Activated CD8-positive, alpha-beta memory T cell treated with anti-CD3 and anti-CD28 coated beads, Interleukin-2, amount 10 ng/mL, durations not matched to agents 7 days and 5 days (primary cell): ENCODE data around the gene C9orf85. TPM values are rescaled to one million over a fixed set of nuclear protein-coding genes. Genes with fewer than 3 reads are reported as not detected.
"Not testable (repeated sequence)": the region's sequence is repeated elsewhere in the genome, so short reads cannot be mapped to it uniquely, and the experiment has no call there.

Experiments
- ATAC-seq: fragments of 150-1000 bp; cut with Tn5 transposase; one replicate; pipeline ENCODE4 v1.10.0; 2021; ENCODE audit warnings: moderate library complexity
- CTCF ChIA-PET: fragments of 350-600 bp; sonication (Branson Sonifier 250); formaldehyde crosslinking; loops from one replicate; lab custom pipeline; 2021; ENCODE audit warnings: antibody characterized with exemption; lab: Charles Lee
- DNase-seq: peaks from one replicate; pipeline ENCODE4 v3.0.0-alpha.2; 2020
- H3K27ac Mint-ChIP-seq: one replicate; pipeline ENCODE4 v1.8.0; 2021; ENCODE audit warnings: mild to moderate bottlenecking, mixed read lengths
- H3K27me3 Mint-ChIP-seq: one replicate; pipeline ENCODE4 v1.8.0; 2021; ENCODE audit warnings: mixed read lengths
- H3K36me3 Mint-ChIP-seq: one replicate; pipeline ENCODE4 v1.8.0; 2021; ENCODE audit warnings: mild to moderate bottlenecking, mixed read lengths
- H3K4me1 Mint-ChIP-seq: one replicate; pipeline ENCODE4 v1.8.0; 2021; ENCODE audit warnings: mixed read lengths
- H3K4me3 Mint-ChIP-seq: one replicate; pipeline ENCODE4 v1.8.0; 2021; ENCODE audit warnings: mild to moderate bottlenecking, moderate library complexity, mixed read lengths
- H3K9me3 Mint-ChIP-seq: one replicate; pipeline ENCODE4 v1.8.0; 2022; ENCODE audit warnings: low read depth, mixed read lengths
- total RNA-seq, 2 experiments: library from RNA; stranded (reverse); gene quantifications; one replicate each; pipeline ENCODE4 v1.2.3, GENCODE V29; 2021

The C9orf85 gene
- total RNA-seq, 2 experiments from 2014 or later: 9.8 to 13.0 TPM

DNA sequence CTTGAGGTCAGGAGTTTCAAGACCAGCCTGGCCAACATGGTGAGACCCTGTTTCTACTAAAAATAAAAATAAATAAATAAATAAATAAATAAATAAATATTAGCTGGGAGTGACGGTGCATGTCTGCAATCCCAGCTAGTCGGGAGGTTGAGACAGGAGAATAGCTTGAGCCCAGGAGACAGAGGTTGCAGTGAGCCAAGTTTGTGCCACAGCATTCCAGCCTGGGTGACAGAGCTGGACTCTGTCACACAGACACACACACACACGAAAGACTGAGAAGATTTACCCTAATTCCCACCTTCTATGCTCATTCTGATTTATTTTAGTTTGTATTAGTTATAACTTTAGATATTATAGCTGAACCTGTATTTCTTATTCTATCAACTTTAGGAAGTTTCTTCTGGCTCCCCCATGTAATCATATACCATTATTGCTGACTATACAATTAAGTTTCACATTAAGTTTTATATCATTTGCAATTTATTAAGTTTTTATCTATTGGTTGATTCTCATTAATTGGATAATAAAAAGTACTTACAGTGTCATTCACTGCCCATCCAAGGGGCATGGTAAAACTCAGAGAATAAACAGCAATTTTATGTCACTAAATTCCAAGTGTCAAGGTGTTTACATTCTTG, 21.3 kb upstream of the C9orf85 start:
- DNase-seq (no peak), ATAC-seq (no peak)
- CTCF ChIA-PET: interaction anchor here (2.0 kb wide), 1 partner anchor 83 kb away, joined by 5 read pairs; no protein-coding TSS in a partner anchor
- H3K27me3 Mint-ChIP-seq: no peaks in the 10 kb centered on the region
- H3K36me3 Mint-ChIP-seq: peaks cover 41% of the 10 kb centered on the region
- H3K4me1 Mint-ChIP-seq: peaks cover 41% of the 10 kb centered on the region
- H3K4me3 Mint-ChIP-seq: no peak overlapping the region
- no peak overlapping the region for H3K27ac Mint-ChIP-seq
- no peaks in the 10 kb centered on the region for H3K9me3 Mint-ChIP-seq

DNA sequence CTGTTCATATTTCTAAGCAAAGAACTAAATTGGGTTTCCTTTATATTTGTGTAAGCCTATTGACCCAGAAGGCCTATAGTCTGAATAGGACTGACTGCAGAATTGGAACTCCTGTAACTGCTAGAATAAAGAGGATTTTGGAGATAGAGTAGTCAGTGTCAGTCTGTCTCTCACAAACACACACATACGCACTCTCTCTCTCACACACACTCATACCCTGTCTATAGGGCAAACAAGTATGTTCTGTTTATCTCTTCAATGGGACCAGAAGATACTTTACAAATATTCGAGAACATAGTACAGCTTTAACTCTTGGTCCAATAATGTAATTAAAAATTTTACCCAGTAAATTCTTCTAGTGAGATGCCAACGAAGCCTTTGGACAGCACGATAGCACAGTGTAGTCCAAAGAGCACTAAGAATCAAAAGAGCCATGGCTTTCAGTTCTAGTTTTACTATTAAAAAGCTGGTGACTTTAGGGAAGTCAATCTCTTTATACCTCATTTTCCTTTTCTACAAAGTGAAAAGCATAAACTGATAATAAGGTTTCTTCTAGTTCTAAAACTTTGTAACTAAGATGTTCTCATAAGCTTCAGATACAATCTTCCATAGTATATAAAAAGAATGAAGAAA, 19.8 kb upstream of the C9orf85 start:
- H3K27ac Mint-ChIP-seq: no peak overlapping the region
- CTCF ChIA-PET: interaction anchor here (1.1 to 2.0 kb wide), 3 partner anchors 11 to 111 kb away, joined by 3 to 5 read pairs (median 3); no protein-coding TSS in a partner anchor

DNA sequence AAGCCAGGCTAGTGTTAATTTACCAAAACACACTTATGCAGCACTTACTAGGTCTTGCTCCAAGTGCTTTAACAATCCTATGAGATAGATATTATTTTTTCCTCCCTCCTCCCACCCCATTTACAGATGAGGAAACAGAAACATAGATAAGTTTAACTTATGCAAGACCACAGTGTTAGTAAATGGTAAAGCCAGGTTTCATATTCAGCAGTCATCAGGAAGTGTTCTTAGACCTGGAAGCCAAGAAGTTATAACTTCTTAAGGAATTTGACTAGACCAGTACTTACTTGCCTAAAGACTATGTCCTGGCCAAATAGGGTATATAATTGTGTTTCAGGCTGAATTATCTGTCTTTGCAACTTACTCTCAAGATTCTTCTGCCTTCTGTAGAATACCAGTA, 16.3 kb upstream of the C9orf85 start:
- Mint-ChIP-seq H3K36me3 (peaks cover 22% of the 10 kb centered on the region), H3K4me3 (no peak overlapping the region), H3K9me3 (no peaks in the 10 kb centered on the region), H3K27ac (peak overlapping the region; percentile 86), H3K4me1 (peaks cover 63% of the 10 kb centered on the region), H3K27me3 (no peaks in the 10 kb centered on the region)
- DNase-seq (no peak), ATAC-seq (peak; percentile 64)
- CTCF ChIA-PET: interaction anchor here (1.1 kb wide), 1 partner anchor 15 kb away, joined by 3 read pairs; no protein-coding TSS in a partner anchor

More for the DNA sequence above, 19.8 kb upstream of the C9orf85 start:
- H3K36me3 Mint-ChIP-seq: peaks cover 31% of the 10 kb centered on the region
- no peak overlapping the region for H3K4me3 Mint-ChIP-seq
- ATAC-seq: no peak
- no peaks in the 10 kb centered on the region for H3K9me3 Mint-ChIP-seq
- H3K4me1 Mint-ChIP-seq: peaks cover 44% of the 10 kb centered on the region
- no peaks in the 10 kb centered on the region for H3K27me3 Mint-ChIP-seq
- DNase-seq: no peak

DNA sequence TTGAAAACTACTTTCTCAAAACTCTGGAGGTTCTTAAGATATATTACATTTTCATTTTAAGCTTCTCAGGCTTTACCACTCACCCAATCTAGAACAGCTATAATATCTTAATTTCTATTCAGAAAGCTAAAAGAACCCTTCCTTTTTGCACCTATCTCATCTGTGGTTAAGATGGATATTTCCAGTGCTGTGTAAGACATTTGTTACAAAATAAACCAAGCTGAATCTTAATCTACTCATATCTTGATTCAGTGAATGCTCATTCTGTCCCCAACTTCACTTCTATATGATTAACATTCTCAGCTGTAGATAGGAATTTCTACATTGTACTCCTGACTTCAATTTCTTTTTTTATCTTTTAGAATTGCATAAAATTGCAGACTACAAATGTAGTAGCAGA, 15.5 kb upstream of the C9orf85 start:
- H3K27ac Mint-ChIP-seq: peak overlapping the region; percentile 86
- peaks cover 24% of the 10 kb centered on the region for H3K36me3 Mint-ChIP-seq
- no peaks in the 10 kb centered on the region for H3K27me3 Mint-ChIP-seq
- peaks cover 66% of the 10 kb centered on the region for H3K4me1 Mint-ChIP-seq
- no peak overlapping the region for H3K4me3 Mint-ChIP-seq
- peak; percentile 35 for ATAC-seq
- no peaks in the 10 kb centered on the region for H3K9me3 Mint-ChIP-seq
- no peak for DNase-seq
- CTCF ChIA-PET: interaction anchor here (0.7 to 2.1 kb wide), 6 partner anchors 10 to 129 kb away, joined by 3 to 9 read pairs (median 4); partner anchors contain the start of genes ABHD17B and C9orf85

DNA sequence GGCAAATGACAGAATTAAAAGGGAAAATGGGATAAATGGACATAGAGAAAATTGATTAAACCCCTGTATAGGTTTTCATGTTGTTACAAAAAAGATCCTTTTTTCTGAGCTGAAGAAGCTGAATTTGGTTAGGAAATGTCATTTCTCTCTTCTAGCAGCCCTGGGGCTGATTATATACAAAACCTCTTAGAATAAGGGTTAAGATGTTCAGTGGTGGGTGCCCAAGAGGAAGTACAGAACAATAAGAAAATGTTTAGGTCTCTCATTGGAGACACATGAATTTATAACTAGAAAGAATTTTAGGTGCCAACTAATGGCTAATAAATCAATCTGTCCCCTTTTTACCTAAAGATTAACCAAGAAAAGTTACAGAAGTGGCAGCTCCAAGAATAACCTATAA, 14.7 kb upstream of the C9orf85 start:
- H3K9me3 Mint-ChIP-seq: no peaks in the 10 kb centered on the region
- peaks cover 74% of the 10 kb centered on the region for H3K4me1 Mint-ChIP-seq
- DNase-seq (no peak), ATAC-seq (no peak)
- H3K36me3 Mint-ChIP-seq: peaks cover 22% of the 10 kb centered on the region
- H3K27ac Mint-ChIP-seq: peak overlapping the region; percentile 86
- CTCF ChIA-PET: interaction anchor here (0.7 to 2.1 kb wide), 5 partner anchors 10 to 114 kb away, joined by 3 to 9 read pairs (median 4); partner anchors contain the start of genes ABHD17B and C9orf85
- no peaks in the 10 kb centered on the region for H3K27me3 Mint-ChIP-seq
- peak overlapping the region; percentile 58 for H3K4me3 Mint-ChIP-seq

DNA sequence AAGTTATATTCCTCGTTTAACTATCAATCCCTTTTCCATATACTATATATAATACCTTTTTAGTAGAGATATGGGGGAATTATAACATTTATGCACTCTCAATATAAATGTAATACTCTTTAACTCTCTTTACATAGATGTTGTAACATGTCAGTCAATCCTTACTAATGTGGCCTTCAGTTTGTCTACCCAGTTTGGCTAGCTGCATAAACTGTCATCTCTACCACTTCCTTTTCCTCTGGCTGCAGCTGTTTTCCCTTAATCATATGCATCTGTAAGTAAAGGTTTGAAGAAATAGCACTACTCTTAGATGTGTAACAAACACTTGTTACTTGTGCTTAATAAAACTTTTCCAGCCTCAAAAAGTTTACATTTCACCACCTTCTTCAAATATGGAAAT, 13.9 kb upstream of the C9orf85 start:
- ATAC-seq (peak; percentile 69), DNase-seq (peak; percentile 66)
- CTCF ChIA-PET: interaction anchor here (1.0 to 2.9 kb wide), 5 partner anchors 11 to 129 kb away, joined by 3 to 11 read pairs (median 4); partner anchors contain the start of genes ABHD17B and C9orf85
- peak overlapping the region; percentile 86 for H3K27ac Mint-ChIP-seq
- peak overlapping the region; percentile 50 for H3K4me3 Mint-ChIP-seq
- no peaks in the 10 kb centered on the region for H3K9me3 Mint-ChIP-seq
- H3K4me1 Mint-ChIP-seq: peaks cover 82% of the 10 kb centered on the region
- no peaks in the 10 kb centered on the region for H3K27me3 Mint-ChIP-seq
- H3K36me3 Mint-ChIP-seq: peaks cover 22% of the 10 kb centered on the region

DNA sequence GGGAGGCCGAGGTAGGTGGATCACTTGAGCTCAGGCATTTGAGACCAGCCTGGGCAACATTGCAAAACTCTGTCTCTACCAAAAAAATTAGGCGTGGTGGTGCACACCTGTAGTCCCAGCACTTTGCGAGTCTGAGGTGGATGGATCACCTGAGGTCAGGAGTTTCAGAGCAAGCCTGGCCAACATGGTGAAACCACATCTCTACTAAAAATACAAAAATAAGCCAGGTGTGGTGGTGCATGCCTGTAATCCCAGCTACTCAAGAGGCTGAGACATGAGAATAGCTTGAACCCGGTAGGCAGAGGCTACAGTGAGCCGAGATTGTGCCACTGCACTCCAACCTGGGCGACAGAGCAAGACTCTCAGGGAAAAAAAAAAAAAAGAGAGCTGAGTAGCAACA, 12.7 kb upstream of the C9orf85 start:
- not testable (repeated sequence) for ATAC-seq

DNA sequence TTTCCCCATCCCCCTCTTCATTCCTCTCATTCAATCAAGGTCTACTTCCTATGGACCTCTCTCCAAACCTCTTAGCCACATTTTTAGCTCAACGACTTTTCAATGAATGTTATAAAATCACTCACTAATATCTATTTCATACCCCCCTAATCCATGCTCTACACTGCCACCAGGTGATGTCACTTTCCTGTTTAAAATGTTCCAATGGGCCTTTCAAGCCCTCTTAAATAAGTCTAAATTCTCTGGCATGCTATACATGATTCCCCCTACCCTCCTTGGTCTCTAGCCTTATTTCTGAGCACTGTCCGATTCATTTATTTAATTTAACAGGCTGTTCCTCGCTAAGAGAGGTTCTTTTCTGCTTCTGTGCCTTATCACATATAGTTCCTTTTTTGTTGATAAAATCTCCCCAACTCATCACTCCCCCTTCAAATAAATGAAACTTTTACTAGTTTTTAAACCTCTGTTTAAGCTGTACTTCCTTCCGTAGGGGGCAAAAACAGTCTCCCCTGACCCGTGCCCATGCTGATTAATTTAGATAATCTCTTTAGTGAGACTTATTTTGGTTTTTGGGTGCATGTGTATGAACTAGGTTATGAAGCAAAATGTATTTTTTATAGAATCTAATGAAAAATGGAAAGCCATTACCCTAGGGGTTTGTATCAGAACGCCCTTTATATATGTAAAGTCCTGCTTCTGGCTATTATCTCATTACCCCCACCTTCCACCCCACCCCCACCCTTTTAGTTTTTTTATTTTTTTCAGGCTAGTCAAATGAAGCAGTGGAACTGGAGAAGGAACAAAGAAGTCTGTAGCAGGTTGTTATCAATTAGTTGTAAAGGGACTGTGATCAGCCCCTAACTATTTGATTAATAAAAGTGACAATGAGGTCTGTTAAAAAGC, 9.5 kb upstream of the C9orf85 start:
- ATAC-seq: peak; percentile 34
- Mint-ChIP-seq H3K36me3 (peaks cover 25% of the 10 kb centered on the region), H3K4me1 (peaks cover 70% of the 10 kb centered on the region), H3K27ac (peak overlapping the region; percentile 61), H3K4me3 (peak overlapping the region; percentile 1), H3K9me3 (no peaks in the 10 kb centered on the region), H3K27me3 (no peaks in the 10 kb centered on the region)
- CTCF ChIA-PET: interaction anchor here (1.0 kb wide), 1 partner anchor 10 kb away, joined by 3 read pairs; no protein-coding TSS in a partner anchor
- no peak for DNase-seq

More for the DNA sequence above, 12.7 kb upstream of the C9orf85 start:
- peaks cover 82% of the 10 kb centered on the region for H3K4me1 Mint-ChIP-seq
- H3K27ac Mint-ChIP-seq: peak overlapping the region; percentile 86
- not testable (repeated sequence) for H3K27me3 Mint-ChIP-seq, H3K9me3 Mint-ChIP-seq, DNase-seq
- peaks cover 12% of the 10 kb centered on the region for H3K36me3 Mint-ChIP-seq
- H3K4me3 Mint-ChIP-seq: peak overlapping the region; percentile 52
- CTCF ChIA-PET: interaction anchor here (0.9 to 2.9 kb wide), 9 partner anchors 9 to 126 kb away, joined by 3 to 11 read pairs (median 4); partner anchors contain the start of genes ABHD17B and C9orf85

DNA sequence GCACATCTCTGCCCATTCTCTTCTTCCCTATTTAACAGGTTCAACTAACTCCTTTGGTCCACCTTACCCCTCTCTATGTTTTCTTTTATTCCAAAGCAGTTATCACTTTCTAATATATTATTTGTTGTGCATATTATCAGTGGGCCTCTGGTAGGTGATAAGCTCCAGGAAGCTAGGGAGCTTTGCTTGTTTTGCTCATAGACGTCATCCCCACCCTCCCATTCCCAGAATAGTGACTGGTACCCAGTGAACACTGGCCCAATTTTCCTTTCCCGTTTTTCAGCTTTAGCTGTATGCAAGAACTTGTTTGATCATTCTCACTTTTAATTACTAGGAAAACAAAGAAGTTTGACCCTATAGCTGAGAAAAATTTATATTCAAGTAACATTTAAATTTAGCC, 7.4 kb upstream of the C9orf85 start:
- Mint-ChIP-seq H3K36me3 (peaks cover 25% of the 10 kb centered on the region), H3K9me3 (no peaks in the 10 kb centered on the region), H3K27ac (no peak overlapping the region), H3K27me3 (no peaks in the 10 kb centered on the region), H3K4me3 (no peak overlapping the region), H3K4me1 (peaks cover 72% of the 10 kb centered on the region)
- ATAC-seq: no peak
- CTCF ChIA-PET: no interaction called here
- no peak for DNase-seq

DNA sequence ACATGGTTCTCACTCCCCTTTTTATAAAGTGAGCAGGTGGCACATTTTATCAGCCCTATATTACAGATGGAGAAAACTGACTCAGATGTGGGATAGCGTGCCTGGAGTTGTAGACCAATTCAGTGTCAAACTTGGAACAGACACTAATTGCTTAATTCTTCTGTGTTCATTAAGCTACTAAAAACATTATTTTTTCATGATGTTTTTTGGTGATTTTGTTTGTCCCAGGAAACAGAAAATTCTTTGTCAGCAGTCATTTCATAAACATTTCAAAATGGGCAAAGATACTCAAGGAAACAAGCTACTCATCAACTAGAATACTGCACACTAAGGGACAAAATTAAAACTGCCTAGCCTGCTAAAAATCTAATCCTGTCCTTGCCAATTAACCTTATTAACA, 2.6 kb upstream of the C9orf85 start:
- peak overlapping the region; percentile 95 for H3K4me3 Mint-ChIP-seq
- H3K27me3 Mint-ChIP-seq: no peaks in the 10 kb centered on the region
- peaks cover 60% of the 10 kb centered on the region for H3K4me1 Mint-ChIP-seq
- ATAC-seq: no peak
- no peak for DNase-seq
- H3K27ac Mint-ChIP-seq: no peak overlapping the region
- CTCF ChIA-PET: interaction anchor here (1.0 to 2.1 kb wide), 2 partner anchors 9 to 11 kb away, joined by 3 to 5 read pairs; no protein-coding TSS in a partner anchor
- H3K9me3 Mint-ChIP-seq: no peaks in the 10 kb centered on the region
- peaks cover 22% of the 10 kb centered on the region for H3K36me3 Mint-ChIP-seq

DNA sequence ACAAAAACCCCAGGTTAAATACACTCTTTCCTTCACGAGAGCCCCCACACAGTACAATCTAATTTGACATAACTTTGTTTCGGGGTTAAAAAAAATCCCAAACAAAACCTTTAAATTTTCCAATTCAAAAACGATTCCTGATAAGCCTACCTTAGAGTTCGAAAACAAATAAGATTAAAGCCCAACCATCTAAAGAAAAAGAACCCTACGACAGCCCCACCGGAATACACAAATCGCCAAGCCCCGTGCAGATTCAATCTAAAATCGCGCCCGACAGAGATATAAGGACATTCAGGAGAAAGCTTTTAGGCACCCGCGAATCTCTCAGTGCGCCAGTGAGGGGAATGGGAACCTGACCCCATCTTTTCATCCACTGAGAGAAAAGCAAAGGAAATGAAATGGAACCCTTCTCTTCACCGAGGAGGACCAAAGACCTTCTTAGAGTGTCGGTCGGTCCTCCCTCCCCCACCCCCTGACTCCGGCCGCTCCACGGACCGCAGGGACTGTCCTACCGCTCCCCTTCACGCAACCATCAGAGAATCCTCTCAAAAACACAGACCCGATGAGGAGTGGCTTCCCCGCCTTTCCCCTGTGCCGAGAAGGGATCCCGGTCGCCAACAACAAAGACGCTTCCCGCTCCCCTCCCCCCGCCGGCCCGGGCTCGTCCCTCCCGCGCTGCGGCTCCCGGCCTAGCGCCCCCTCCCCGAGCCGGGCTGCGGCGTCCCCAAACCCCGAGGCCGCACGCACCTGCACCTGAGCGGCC, 1.4 kb upstream of the C9orf85 start:
- H3K27me3 Mint-ChIP-seq: no peaks in the 10 kb centered on the region
- peaks cover 17% of the 10 kb centered on the region for H3K36me3 Mint-ChIP-seq
- CTCF ChIA-PET: interaction anchor here (1.2 to 1.5 kb wide), 2 partner anchors 12 to 30 kb away, joined by 4 to 11 read pairs; no protein-coding TSS in a partner anchor
- ATAC-seq (no peak), DNase-seq (peak; percentile 61)
- no peaks in the 10 kb centered on the region for H3K9me3 Mint-ChIP-seq
- H3K27ac Mint-ChIP-seq: peak overlapping the region; percentile 82
- H3K4me1 Mint-ChIP-seq: peaks cover 64% of the 10 kb centered on the region
- H3K4me3 Mint-ChIP-seq: peak overlapping the region; percentile 95

DNA sequence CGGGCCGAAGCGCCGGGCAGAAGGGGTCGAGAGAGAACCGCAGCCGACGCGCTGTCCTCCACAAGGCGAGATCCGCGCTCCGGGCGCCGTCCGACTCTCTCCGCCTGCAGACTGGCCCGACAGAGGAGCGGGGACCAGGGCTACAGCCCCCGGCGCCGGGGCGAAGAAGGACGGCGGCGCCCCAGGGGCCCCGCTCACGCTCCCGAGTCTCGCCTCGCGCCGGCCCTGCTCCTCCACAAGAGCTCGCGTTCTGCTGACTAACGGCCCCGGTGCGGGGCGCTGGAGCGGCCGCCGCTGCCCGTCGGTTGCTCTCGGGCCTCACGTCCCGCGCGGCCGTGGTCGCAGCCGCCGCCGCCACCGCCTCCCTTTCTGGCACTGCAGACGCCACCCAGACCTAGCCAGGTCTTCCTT, 784 bp upstream of the C9orf85 start:
- CTCF ChIA-PET: interaction anchor here (1.0 to 1.9 kb wide), 6 partner anchors 12 to 104 kb away, joined by 4 to 11 read pairs (median 7); no protein-coding TSS in a partner anchor
- peak overlapping the region; percentile 95 for H3K4me3 Mint-ChIP-seq
- H3K36me3 Mint-ChIP-seq: peaks cover 14% of the 10 kb centered on the region
- ATAC-seq (no peak), DNase-seq (no peak)
- peaks cover 64% of the 10 kb centered on the region for H3K4me1 Mint-ChIP-seq
- H3K9me3 Mint-ChIP-seq: no peaks in the 10 kb centered on the region
- H3K27ac Mint-ChIP-seq: peak overlapping the region; percentile 99
- no peaks in the 10 kb centered on the region for H3K27me3 Mint-ChIP-seq
